Measurements from ENCODE around the gene DCAF5. TPM values are rescaled to one million over a fixed set of nuclear protein-coding genes. Genes with fewer than 3 reads are reported as not detected.

The DCAF5 gene
- total and polyA plus RNA-seq, 2 of the 13 experiments (the other 11 are each of a cell fraction or from before 2014, with no cell fraction given) = 13.4 to 31.6 TPM

- Histone ChIP-seq H3K9ac (ENCODE audit: insufficient read depth, low read depth, low read length) (no peak overlapping the region), H3K4me3 (replicated peaks in 1 of 3; ENCODE audit: insufficient read depth in 1 of 3, low read depth in 2 of 3, low read length in 3 of 3) (no peak overlapping the region), H3K9me3 (ENCODE audit: low read length) (no peaks in the 10 kb centered on the region), H3K36me3 (replicated peaks in 1 of 2; ENCODE audit: control insufficient read depth in 1 of 2, insufficient read depth in 2 of 2, low read length in 2 of 2) (peaks cover 4 to 52% of the 10 kb centered on the region in 2 experiments; a peak in 4 of 5 replicates), H3K4me1 (ENCODE audit: insufficient read depth, low read length) (peaks cover 33% of the 10 kb centered on the region), H4K20me1 (ENCODE audit: insufficient read depth, low read length) (no peaks in the 10 kb centered on the region), H3K4me2 (ENCODE audit: low read depth, low read length) (no peak overlapping the region), H3K27me3 (ENCODE audit: control insufficient read depth in 1 of 2, insufficient read depth in 2 of 2, low read length in 2 of 2) (no peaks in the 10 kb centered on the region), H2AFZ (ENCODE audit: low read length) (no peak overlapping the region), H3K27ac (ENCODE audit: extremely low read length, insufficient read depth, low read length) (no peak overlapping the region), H3K79me2 (ENCODE audit: insufficient read depth, low read length) (no peaks in the 10 kb centered on the region)
- in situ Hi-C loops (cut with HindIII; ENCODE audit: extremely low pct_ligation_motif_present, low pct_unique_long_range_greater_than_20kb) = no loop called here
- ATAC-seq (no peak), DNase-seq (ENCODE audit: low spot score) (no peak), FAIRE-seq (no peak)
- no TSS peak for BruUV-seq (replicated peaks)
- ChIA-PET POLR2A (no interaction called here), CTCF (ENCODE audit: low intra/inter-chr PET ratio, low total read pairs) (interaction anchor here (1.3 to 2.2 kb wide), 2 partner anchors 179 to 228 kb away, joined by 4 to 15 read pairs; no protein-coding TSS in a partner anchor)
- no peak for TF ChIP-seq ZBTB44 (CRISPR knock-in tag; IDR thresholded peaks at IDR 0.05)
- TF ChIP-seq ZNF24 (IDR thresholded peaks at IDR 0.05) = no peak
- no peak for TF ChIP-seq ZNF562 (CRISPR knock-in tag; IDR thresholded peaks at IDR 0.05; ENCODE audit: borderline replicate concordance)
- no peak for TF ChIP-seq ZNF414 (CRISPR knock-in tag; IDR thresholded peaks at IDR 0.05)
- no peak for TF ChIP-seq ZFP41 (CRISPR knock-in tag; IDR thresholded peaks at IDR 0.05; ENCODE audit: borderline replicate concordance)
- TF ChIP-seq PRDM10 (CRISPR knock-in tag; IDR thresholded peaks at IDR 0.05; ENCODE audit: low read depth) = no peak
- no peak for TF ChIP-seq SNAPC5 (CRISPR knock-in tag; IDR thresholded peaks at IDR 0.05; ENCODE audit: borderline replicate concordance)
- intact Hi-C loops (cut with micrococcal nuclease; ENCODE audit: unreplicated experiment) = loop anchor here (5.0 kb wide), 2 partner anchors 179 to 229 kb away; no protein-coding TSS in a partner anchor
Measured at GRCh38 chr14:69091006-69091405, 61.9 kb downstream of the DCAF5 start.

Measured in HepG2 (cell line).